HG02884 (cell line): ENCODE results near the gene CCDC33.
"Not testable (repeated sequence)": the region's sequence is repeated elsewhere in the genome, so short reads cannot be mapped to it uniquely, and the experiment has no call there.

Source experiments
- ATAC-seq: cut with Tn5 transposase; IDR thresholded peaks from one replicate; pipeline ENCODE4 v1.9.1; 2021; ENCODE audit warnings: mild to moderate bottlenecking, moderate library complexity; ENCODE audit not compliant: unreplicated experiment

Gene CCDC33

DNA sequence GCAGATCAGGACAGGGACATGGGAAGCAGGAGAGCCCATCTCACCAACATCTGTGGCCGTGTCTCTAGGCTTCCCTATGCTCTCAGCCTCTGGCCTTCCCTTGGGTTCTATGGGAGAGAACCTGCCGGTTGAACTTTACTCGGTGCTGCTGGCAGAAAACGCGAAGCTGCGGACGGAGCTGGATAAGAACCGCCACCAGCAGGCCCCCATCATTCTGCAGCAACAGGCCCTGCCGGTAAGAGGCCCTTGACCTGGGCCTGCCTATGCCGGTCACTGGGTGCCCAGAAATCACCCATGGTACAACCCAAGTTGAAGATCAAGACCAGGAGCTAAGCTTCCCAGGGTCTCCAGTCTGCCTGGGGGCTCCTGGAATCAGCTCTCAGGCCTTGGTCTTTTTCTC lies 96.5 kb downstream of the CCDC33 start:
- no peak for ATAC-seq

DNA sequence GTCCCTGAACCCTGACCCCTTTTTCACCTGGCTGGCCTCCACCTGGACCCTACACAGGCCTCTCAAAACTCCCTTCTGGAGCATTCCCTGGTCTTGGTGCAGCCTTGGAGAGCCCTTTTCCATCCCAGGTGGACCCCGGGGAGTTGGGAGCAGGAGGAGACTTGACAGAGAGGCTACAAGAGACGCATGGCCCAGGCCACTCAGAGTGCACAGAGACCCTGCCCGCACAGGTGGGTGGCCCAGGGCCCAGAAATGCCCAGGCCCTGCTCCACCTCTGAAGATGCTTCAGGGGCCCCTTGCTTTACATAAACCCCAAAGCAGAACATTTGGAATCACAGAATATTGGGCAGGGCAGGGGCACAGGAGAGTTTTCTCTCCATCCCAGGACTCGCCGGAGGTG lies 97.0 kb downstream of the CCDC33 start:
- no peak for ATAC-seq

DNA sequence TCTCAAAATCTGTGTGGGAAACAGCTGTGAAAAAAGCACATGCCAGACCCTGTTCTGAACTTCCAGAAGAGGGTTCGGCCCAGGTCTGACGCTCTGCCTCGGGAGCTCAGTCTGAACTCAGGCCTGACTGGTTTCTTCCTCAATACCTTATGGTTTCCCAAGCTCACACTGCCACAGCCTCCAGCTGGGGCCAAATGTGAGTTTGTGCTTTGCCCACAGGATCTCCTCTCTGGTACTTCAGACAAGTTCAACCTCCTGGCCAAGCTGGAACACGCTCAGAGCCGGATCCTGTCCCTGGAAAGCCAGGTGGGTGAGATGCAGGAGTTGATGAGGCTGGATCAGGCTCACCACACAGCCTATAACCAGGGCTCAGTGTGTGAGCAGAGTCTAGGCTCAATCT lies 97.5 kb downstream of the CCDC33 start:
- no peak for ATAC-seq

DNA sequence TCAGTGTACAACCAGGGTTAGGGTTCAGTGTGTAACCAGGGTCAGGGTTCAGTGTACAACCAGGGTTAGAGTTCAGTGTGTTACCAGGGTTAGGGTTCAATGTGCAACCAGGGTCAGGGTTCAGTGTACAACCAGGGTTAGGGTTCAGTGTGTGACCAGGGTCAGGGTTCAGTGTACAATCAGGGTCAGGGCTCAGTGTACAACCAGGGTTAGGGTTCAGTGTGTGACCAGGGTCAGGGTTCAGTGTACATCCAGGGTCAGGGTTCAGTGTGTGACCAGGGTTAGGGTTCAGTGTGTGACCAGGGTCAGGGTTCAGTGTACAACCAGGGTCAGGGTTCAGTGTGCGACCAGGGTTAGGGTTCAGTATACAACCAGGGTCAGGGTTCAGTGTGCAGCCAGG lies 98.0 kb downstream of the CCDC33 start:
- no peak for ATAC-seq

GRCh38 chr15:74335396-74335795 lies 99.3 kb downstream of the CCDC33 start:
- no peak for ATAC-seq

DNA sequence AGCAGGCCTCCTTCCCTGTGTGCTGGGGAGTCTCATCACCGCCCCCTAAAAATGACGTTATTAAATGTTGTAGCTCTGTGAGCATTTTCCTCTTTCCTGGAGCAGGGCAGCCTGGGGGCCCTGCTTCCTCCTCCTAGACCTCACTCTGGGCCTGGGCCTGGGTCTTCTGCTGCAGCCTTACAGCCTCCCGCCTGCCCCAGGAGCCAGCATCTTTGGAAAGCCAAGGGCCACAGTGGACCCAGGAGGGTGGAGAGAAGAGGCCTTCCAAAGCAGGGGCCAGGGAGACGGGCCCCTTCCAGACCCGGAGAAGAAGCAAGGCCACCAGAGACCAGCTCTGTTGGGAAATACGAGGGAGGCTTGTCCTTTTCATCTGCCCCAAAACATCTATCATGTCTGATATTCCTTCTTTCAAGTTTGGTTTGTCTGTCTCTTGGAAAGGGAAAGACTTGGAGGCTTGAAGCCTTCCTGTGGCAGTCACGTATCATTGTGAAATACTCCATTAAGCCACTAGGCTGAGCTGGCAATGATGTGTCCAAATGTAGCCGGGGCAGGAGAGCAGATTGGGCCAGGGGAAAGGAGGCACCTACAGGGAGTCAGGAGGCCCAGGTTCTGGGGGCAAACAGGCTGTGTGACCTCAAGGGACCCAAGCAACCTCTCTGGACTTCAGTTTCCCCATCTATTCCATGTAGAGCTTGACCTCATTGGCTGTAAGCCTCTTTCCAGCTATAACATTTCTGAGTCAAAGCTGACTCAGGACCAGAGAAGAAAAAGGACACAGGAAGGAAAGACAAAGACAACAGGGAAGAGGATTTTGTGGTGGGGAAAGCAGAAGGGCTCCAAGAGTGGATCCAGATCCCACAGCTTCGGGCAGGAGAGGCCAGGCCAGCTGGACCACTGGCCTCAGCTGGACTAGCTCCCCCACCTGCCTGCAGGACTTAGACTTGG lies 100.2 kb downstream of the CCDC33 start:
- ATAC-seq, result no peak

DNA sequence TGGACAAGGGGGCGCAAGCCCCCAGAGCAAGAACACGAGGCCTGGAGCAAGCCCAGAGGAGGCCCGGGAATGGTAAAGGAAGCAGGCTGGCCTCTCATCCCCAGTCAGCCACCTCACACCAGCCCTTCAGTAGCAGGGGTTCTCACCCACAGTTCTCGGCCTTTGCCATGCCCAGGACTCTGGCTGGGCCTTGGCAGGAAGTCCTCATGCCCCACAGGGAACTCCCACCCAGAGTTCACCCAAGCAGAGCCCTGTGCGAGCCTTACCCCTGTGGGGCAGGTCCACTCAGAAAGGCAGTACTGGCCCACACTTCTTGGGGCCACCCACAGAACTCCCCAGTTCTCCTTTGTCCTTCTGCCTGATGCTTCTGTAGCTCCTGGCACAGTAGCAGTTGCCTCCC lies 101.0 kb downstream of the CCDC33 start:
- no peak for ATAC-seq

- ATAC-seq, result no peak
These were observed 101.6 kb downstream of the CCDC33 start for GRCh38 chr15:74337607-74338211.

GRCh38 chr15:74338676-74339075 lies 102.5 kb downstream of the CCDC33 start:
- no peak for ATAC-seq

- ATAC-seq, result no peak
These were observed 103.2 kb downstream of the CCDC33 start for GRCh38 chr15:74339371-74339770.

GRCh38 chr15:74340150-74340549 lies 104.0 kb downstream of the CCDC33 start:
- ATAC-seq, result no peak

- no peak for ATAC-seq
These were observed 107.1 kb downstream of the CCDC33 start for GRCh38 chr15:74343127-74343796.

DNA sequence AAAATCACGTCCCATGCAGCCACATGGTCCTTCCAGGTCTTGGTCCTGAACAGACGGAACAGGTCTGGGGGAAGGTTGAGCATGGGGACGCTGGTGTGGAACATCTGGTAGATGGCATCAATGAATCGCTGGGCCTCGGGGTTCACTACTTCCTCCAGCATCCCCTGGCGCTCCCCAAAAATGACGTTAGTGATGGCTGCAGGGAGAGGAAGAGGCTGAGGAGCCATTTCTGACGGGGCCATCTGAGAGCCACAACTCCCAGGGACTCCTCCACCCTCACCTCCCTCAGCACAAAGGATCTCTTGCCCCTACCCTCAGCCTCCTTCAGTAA lies 107.6 kb downstream of the CCDC33 start:
- ATAC-seq, result no peak

GRCh38 chr15:74345051-74345450 lies 108.9 kb downstream of the CCDC33 start:
- ATAC-seq, result no peak

GRCh38 chr15:74347757-74348250 lies 111.7 kb downstream of the CCDC33 start:
- ATAC-seq, result no peak

GRCh38 chr15:74349241-74349778 lies 113.2 kb downstream of the CCDC33 start:
- ATAC-seq, result no peak

DNA sequence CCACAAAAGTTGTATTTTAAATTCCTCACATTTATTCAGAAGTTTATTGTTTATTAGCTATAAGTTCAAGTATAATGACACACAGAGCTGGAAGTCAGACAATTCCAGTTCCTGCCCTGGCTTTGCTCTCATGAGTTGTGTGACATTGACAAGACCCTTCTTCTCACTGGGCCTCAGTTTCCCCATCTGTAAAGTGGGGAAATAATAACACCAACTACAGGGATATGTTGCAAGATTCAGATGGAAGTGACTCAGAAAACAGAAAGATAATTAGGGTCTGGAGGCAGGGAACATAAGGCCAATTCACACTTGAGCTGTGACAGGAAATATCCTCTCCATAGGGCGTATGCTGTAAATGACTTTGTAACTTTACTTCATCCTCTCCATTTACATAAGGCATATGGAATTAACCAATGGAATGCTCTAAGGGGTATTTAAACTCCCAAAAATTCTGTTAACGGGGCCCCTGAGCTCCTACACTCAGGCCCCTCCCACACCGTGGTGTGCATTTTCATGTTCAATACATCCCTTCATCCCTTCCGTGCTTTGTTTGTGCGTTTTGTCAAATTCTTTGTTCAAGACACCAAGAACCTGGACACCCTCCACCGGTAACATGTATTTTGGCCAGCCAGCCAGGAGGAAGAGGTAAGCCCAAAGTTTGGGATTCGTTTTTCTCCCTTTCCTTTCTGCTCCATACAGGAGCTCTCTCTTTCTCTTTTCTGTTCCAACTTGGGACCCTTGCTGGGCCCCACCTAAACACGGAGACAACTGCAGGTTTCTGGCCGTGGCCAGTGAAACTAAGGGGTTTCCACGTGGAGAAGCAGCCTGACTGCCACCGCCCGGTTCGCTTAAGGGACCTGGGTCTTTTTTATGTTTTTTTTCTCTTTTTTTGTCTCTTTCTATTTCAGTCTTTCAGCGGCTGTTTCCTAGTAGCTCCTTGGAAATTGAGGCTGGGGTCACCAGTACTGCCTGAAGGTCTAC lies 114.5 kb downstream of the CCDC33 start:
- no peak for ATAC-seq

GRCh38 chr15:74351670-74352069 lies 115.5 kb downstream of the CCDC33 start:
- no peak for ATAC-seq

DNA sequence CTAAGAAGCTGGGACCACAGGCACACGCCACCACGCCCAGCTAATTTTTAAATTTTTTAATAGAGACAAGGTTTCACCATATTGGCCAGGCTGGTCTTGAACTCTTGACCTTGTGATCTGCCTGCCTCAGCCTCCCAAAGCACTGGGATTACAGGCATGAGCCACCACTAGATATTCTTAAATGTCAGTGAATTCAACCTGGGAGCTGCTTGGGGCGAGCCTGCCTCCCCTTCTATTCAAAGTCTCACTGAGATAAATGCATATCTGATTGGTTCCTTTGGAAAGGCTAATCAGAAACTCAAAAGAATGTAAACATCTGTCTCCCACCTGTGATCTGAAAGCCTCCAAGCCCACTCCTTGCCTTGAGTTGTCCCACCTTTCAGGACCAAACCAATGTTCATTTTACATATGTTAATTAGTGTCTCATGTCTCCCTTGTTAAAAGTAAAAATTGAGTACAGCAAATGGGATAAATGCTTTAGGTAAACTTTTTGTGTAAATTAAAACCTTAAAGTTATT lies 116.3 kb downstream of the CCDC33 start:
- ATAC-seq, result no peak

GRCh38 chr15:74353992-74354391 lies 117.9 kb downstream of the CCDC33 start:
- not testable (repeated sequence) for ATAC-seq
